Esophagus muscularis mucosa (tissue), 4 donors: ENCODE results near the gene PSMD8. TPM values are rescaled to one million over a fixed set of nuclear protein-coding genes. Genes with fewer than 3 reads are reported as not detected.
A peak's percentile ranks its signal among the peaks of the same experiment; 100 is the strongest.
"Not testable (repeated sequence)": the region's sequence is repeated elsewhere in the genome, so short reads cannot be mapped to it uniquely, and the experiment has no call there.

Experiments
- DNase-seq: peaks from one replicate; pipeline ENCODE4 v3.0.0-alpha.2; 2017; ENCODE audit errors: extremely low spot score
- H3K27ac ChIP-seq, 4 donors: fragments of 200-600 bp; sonication (generic); replicated peaks in 1 of 4; 1 replicate in 3 of 4; 2 replicates in 1 of 4; pipeline ENCODE4 v1.5.1; 2016 to 2019; ENCODE audit warnings: mild to moderate bottlenecking in 1 of 4
- H3K27me3 ChIP-seq, 4 donors: fragments of 200-600 bp; sonication (generic); one replicate each; pipeline versions ENCODE4 v1.5.1 to v1.6.0; 2016 to 2019
- H3K36me3 ChIP-seq, 4 donors: fragments of 200-600 bp; sonication (generic); one replicate each; pipeline ENCODE4 v1.5.1; 2016 to 2019
- H3K4me1 ChIP-seq, 4 donors: fragments of 200-600 bp; sonication (generic); one replicate each; pipeline ENCODE4 v1.5.1; 2016 to 2019
- H3K4me3 ChIP-seq, 4 donors: fragments of 200-600 bp; sonication (generic); 1 replicate in 2 of 4; 2 replicates in 2 of 4; pipeline ENCODE4 v1.5.1; 2016 to 2019; ENCODE audit warnings: mild to moderate bottlenecking in 4 of 4, moderate library complexity in 1 of 4
- H3K9me3 ChIP-seq, 4 donors: fragments of 200-600 bp; sonication (generic); 1 replicate in 3 of 4; 2 replicates in 1 of 4; pipeline ENCODE4 v1.5.1; 2016 to 2019
- CTCF ChIP-seq, 3 experiments: fragments of 200-600 bp in 2 of 3; fragments of 450-650 bp in 1 of 3; sonication (generic) in 2 of 3; IDR thresholded peaks; one replicate each; pipeline ENCODE4 v1.5.1; 2017 to 2019; ENCODE audit warnings: antibody characterized with exemption in 3 of 3, mild to moderate bottlenecking in 2 of 3, moderate library complexity in 1 of 3
- EP300 ChIP-seq: sonication (generic); formaldehyde crosslinking; IDR thresholded peaks from one replicate; pipeline ENCODE4 v1.6.1; 2017; ENCODE audit warnings: antibody characterized with exemption
- POLR2A ChIP-seq: fragments of 450-650 bp; IDR thresholded peaks from one replicate; pipeline ENCODE4 v1.6.1; 2017; ENCODE audit warnings: antibody characterized with exemption, moderate library complexity, mild to moderate bottlenecking, low read depth
- POLR2AphosphoS5 ChIP-seq, 2 donors: sonication (generic); formaldehyde crosslinking; IDR thresholded peaks; one replicate each; pipeline ENCODE4 v1.6.1; 2017; ENCODE audit warnings: antibody characterized with exemption in 2 of 2
- WGBS: methylation state at CpG from one replicate; pipeline ENCODE4 v1.1.5; 2018; 5-methylcytosine and 5-hydroxymethylcytosine counted together
- intact Hi-C: fragments of 100-400 bp; cut with DNase I; formaldehyde crosslinking; loops from one replicate; pipeline ENCODE4 v1.15.1; 2023
- total RNA-seq, 4 donors: library from RNA; depleted of rRNA; stranded (reverse); fragments of >200 nt; gene quantifications; one replicate each; pipeline versions ENCODE4 v1.1.0 to v1.2.1, GENCODE V29; 2016

PSMD8 gene
- total RNA-seq, 4 donors from 2014 or later: 145 to 259 (median 212) TPM

GRCh38 chr19:38335949-38336637 is 38.3 kb upstream of the PSMD8 start:
- peaks cover 5 to 21% (median 17%) of the 10 kb centered on the region in 4 donors for H3K4me1 ChIP-seq
- peak overlapping the region; percentile 92 to 99 (median 94) for H3K27ac ChIP-seq
- H3K27me3 ChIP-seq: no peaks in the 10 kb centered on the region
- DNase-seq: peak; percentile 99
- TF ChIP-seq CTCF (IDR thresholded peaks at IDR 0.05) (no peak), POLR2A (peak; percentile 40), EP300 (no peak), POLR2AphosphoS5 (IDR thresholded peaks at IDR 0.05) (peak; percentile 83 to 89)
- peaks cover 0 to 33% (median 0%) of the 10 kb centered on the region in 4 donors for H3K36me3 ChIP-seq
- 1% methylated on average over 52 of the region's 52 CpGs for WGBS
- H3K4me3 ChIP-seq: peak overlapping the region; percentile 65 to 74 (median 72)
- no peaks in the 10 kb centered on the region for H3K9me3 ChIP-seq
- intact Hi-C loops: loop anchor here (2.0 to 10.0 kb wide), 3 partner anchors 39 to 431 kb away; partner anchors contain the start of genes PSMD8, SIPA1L3 and WDR87

GRCh38 chr19:38336638-38337359 is 37.6 kb upstream of the PSMD8 start:
- intact Hi-C loops: loop anchor here (2.0 to 10.0 kb wide), 2 partner anchors 38 to 432 kb away; partner anchors contain the start of genes PSMD8, SIPA1L3 and WDR87
- H3K9me3 ChIP-seq: no peaks in the 10 kb centered on the region
- H3K4me3 ChIP-seq: peak overlapping the region; percentile 65 to 74 (median 72)
- H3K27me3 ChIP-seq: no peaks in the 10 kb centered on the region
- peak; percentile 99 for DNase-seq
- peak overlapping the region; percentile 92 to 99 (median 94) for H3K27ac ChIP-seq
- WGBS: 2% methylated on average over 38 of the region's 41 CpGs
- no peak for TF ChIP-seq EP300
- peak in 1 of 2 donors; percentile 46 for TF ChIP-seq POLR2AphosphoS5 (IDR thresholded peaks at IDR 0.05)
- TF ChIP-seq CTCF (IDR thresholded peaks at IDR 0.05): no peak
- TF ChIP-seq POLR2A: no peak
- H3K4me1 ChIP-seq: peaks cover 5 to 21% (median 17%) of the 10 kb centered on the region in 4 donors
- H3K36me3 ChIP-seq: peaks cover 0 to 38% (median 0%) of the 10 kb centered on the region in 4 donors

GRCh38 chr19:38337360-38337653 is 37.1 kb upstream of the PSMD8 start:
- Histone ChIP-seq H3K4me1 (peaks cover 5 to 21% (median 17%) of the 10 kb centered on the region in 4 donors), H3K27me3 (no peaks in the 10 kb centered on the region), H3K4me3 (peak overlapping the region; percentile 65 to 74 (median 72)), H3K9me3 (no peaks in the 10 kb centered on the region), H3K27ac (peak overlapping the region; percentile 92 to 99 (median 94)), H3K36me3 (peaks cover 0 to 38% (median 0%) of the 10 kb centered on the region in 4 donors)
- DNase-seq: no peak
- TF ChIP-seq POLR2A (no peak), CTCF (IDR thresholded peaks at IDR 0.05) (no peak), POLR2AphosphoS5 (IDR thresholded peaks at IDR 0.05) (no peak), EP300 (no peak)
- 70% methylated on average over 8 of the region's 10 CpGs for WGBS
- intact Hi-C loops: loop anchor here (2.0 to 10.0 kb wide), 2 partner anchors 37 to 433 kb away; partner anchors contain the start of genes PSMD8, SIPA1L3 and WDR87

GRCh38 chr19:38339011-38339410 is 35.4 kb upstream of the PSMD8 start:
- peaks cover 0 to 53% (median under 1%) of the 10 kb centered on the region in 4 donors for H3K36me3 ChIP-seq
- intact Hi-C loops: loop anchor here (10.0 kb wide), 1 partner anchor 434 kb away; the partner anchor contains the start of genes SIPA1L3 and WDR87

GRCh38 chr19:38340927-38341326 is 33.4 kb upstream of the PSMD8 start:
- Histone ChIP-seq H3K36me3 (peaks cover 0 to 58% (median 4%) of the 10 kb centered on the region in 4 donors), H3K27me3 (no peaks in the 10 kb centered on the region), H3K4me1 (peaks cover 5 to 16% (median 12%) of the 10 kb centered on the region in 4 donors), H3K4me3 (no peak overlapping the region), H3K9me3 (no peaks in the 10 kb centered on the region), H3K27ac (no peak overlapping the region)
- no peak for DNase-seq
- TF ChIP-seq CTCF (IDR thresholded peaks at IDR 0.05): no peak
- TF ChIP-seq POLR2A: no peak
- no peak for TF ChIP-seq POLR2AphosphoS5 (IDR thresholded peaks at IDR 0.05)
- TF ChIP-seq EP300: no peak
- WGBS: 94% methylated on average over 2 of the region's 2 CpGs
- intact Hi-C loops: no loop called here

More at GRCh38 chr19:38339011-38339410, 35.4 kb upstream of the PSMD8 start:
- not testable (repeated sequence) for H3K4me3 ChIP-seq, H3K27me3 ChIP-seq, H3K27ac ChIP-seq, H3K9me3 ChIP-seq, DNase-seq
- WGBS: 68% methylated on average over 4 of the region's 4 CpGs
- peaks cover 5 to 21% (median 17%) of the 10 kb centered on the region in 4 donors for H3K4me1 ChIP-seq
